Activated T-helper 2 cell treated with anti-CD3 and anti-CD28 coated beads, Interferon-gamma antibody, Interleukin-2, Interleukin-4, amounts not matched to agents 10 μg/mL and 5 μg/mL and 100 μg/mL, durations not matched to agents 14 hours and 24 hours and 36 hours (primary cell): Measurements from ENCODE around the gene LYZL1. TPM values are rescaled to one million over a fixed set of nuclear protein-coding genes. Genes with fewer than 3 reads are reported as not detected.
"Not testable (repeated sequence)": the region's sequence is repeated elsewhere in the genome, so short reads cannot be mapped to it uniquely, and the experiment has no call there.

Experiments used
- DNase-seq: peaks from one replicate; pipeline ENCODE4 v3.0.0; 2021; ENCODE audit warnings: low spot score
- H3K27ac Mint-ChIP-seq: one replicate; pipeline ENCODE4 v1.8.0; 2021; ENCODE audit warnings: mixed read lengths
- H3K27me3 Mint-ChIP-seq: one replicate; pipeline ENCODE4 v1.8.0; 2021; ENCODE audit warnings: low read depth, mixed read lengths
- H3K36me3 Mint-ChIP-seq: one replicate; pipeline ENCODE4 v1.8.0; 2021; ENCODE audit warnings: low read depth, mixed read lengths
- H3K4me1 Mint-ChIP-seq: one replicate; pipeline ENCODE4 v1.8.0; 2021; ENCODE audit warnings: low read depth, mixed read lengths
- H3K4me3 Mint-ChIP-seq: one replicate; pipeline ENCODE4 v1.8.0; 2021; ENCODE audit warnings: low read depth, mild to moderate bottlenecking, moderate library complexity, mixed read lengths
- H3K9me3 Mint-ChIP-seq: one replicate; pipeline ENCODE4 v1.8.0; 2021; ENCODE audit warnings: mixed read lengths
- intact Hi-C: fragments of 100-400 bp; cut with micrococcal nuclease; formaldehyde crosslinking; loops from one replicate; pipeline ENCODE4 v1.15.1; 2023
- total RNA-seq: library from RNA; stranded (reverse); gene quantifications from 2 replicates; pipeline ENCODE4 v1.2.3, GENCODE V29; 2022

LYZL1 gene
- total RNA-seq, 1 donor from 2014 or later, result not detected

DNA sequence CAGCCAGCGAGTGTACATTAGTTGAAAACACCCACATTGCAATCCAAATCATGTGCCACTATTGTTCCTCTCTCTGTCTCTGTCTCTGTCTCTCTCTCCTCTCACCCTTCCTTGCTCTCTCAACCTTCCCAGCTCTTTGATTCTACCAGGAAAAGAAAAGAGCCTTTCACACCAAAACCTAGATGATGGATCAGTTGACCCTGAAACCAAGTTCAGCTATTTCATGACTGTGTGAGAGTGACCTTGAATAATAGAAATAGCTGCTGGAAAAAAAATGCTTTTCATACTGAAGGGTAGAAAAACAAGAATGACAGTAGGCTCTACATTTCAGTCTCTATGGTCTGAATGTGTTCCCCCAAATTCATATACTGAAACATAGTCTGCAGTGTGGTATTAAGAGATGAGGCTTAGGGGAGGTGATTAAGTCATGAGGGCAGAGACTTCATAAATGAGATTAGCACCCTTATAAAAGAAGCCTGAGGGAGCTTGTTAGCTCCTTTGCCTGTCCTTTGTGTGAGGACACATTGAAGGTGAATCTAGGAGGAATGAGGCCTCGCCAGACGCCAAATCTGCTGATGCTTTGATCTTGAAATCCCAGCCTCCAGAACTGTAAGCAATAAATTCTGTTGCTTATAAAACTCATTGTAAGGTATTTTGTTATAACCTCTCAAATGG is 65.2 kb downstream of the LYZL1 start:
- intact Hi-C loops, result no loop called here
- no peak for DNase-seq
- no peaks in the 10 kb centered on the region for H3K4me1 Mint-ChIP-seq
- H3K27me3 Mint-ChIP-seq, result peaks cover 12% of the 10 kb centered on the region
- H3K27ac Mint-ChIP-seq, result no peak overlapping the region
- no peaks in the 10 kb centered on the region for H3K9me3 Mint-ChIP-seq
- no peak overlapping the region for H3K4me3 Mint-ChIP-seq
- no peaks in the 10 kb centered on the region for H3K36me3 Mint-ChIP-seq

DNA sequence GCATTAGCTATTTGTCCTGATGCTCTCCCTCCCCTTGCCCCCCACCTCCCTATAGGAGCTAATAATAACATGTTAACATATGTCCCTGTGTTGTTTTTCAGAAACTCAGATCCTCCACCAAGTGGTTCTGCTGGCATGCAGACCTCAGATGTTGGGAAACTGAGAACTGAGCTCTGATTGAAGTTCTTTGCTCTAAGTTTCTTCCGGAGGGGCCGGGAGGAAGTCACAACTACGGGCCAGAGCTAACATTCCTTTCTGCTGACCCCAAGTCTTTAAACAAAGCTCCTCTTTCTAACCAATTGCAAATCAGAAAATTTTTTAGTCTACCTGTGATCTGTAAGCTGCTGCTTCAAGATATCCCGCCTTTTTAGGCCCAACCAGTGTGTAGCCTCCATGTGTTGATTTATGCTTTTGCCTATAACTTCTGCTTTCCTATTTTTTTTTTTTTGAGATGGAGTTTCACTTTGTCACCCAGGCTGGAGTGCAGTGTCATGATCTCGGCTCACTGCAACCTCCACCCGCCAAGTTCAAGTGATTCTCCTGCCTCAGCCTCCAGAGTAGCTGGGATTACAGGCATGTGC is 66.6 kb downstream of the LYZL1 start:
- Mint-ChIP-seq H3K27ac (no peak overlapping the region), H3K4me3 (no peak overlapping the region), H3K4me1 (no peaks in the 10 kb centered on the region), H3K9me3 (no peaks in the 10 kb centered on the region), H3K36me3 (no peaks in the 10 kb centered on the region), H3K27me3 (peaks cover 6% of the 10 kb centered on the region)
- intact Hi-C loops, result no loop called here
- DNase-seq, result no peak

DNA sequence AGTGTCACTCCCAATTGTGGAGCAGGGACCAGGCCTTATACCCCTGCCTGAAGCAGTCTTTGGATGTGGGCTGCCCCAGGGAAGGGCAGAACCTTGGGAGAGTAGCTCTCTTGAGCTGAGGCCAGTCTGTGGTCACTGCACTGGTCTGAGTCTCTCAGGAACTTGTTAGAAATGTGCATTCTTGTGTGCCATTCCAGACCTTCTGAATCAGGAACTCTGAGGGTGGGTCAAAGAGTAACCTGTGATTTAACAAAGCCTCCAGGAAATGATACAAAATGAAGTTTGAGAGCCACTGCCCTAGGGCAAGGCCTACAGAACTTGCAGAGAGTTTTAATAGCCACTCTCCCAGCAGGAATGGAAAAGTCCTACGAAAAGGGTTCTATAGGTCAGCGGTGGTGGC is 68.1 kb downstream of the LYZL1 start:
- no peaks in the 10 kb centered on the region for H3K27me3 Mint-ChIP-seq
- H3K27ac Mint-ChIP-seq, result no peak overlapping the region
- no peak overlapping the region for H3K4me3 Mint-ChIP-seq
- no peaks in the 10 kb centered on the region for H3K4me1 Mint-ChIP-seq
- DNase-seq, result no peak
- no peaks in the 10 kb centered on the region for H3K9me3 Mint-ChIP-seq
- no peaks in the 10 kb centered on the region for H3K36me3 Mint-ChIP-seq
- intact Hi-C loops, result no loop called here

DNA sequence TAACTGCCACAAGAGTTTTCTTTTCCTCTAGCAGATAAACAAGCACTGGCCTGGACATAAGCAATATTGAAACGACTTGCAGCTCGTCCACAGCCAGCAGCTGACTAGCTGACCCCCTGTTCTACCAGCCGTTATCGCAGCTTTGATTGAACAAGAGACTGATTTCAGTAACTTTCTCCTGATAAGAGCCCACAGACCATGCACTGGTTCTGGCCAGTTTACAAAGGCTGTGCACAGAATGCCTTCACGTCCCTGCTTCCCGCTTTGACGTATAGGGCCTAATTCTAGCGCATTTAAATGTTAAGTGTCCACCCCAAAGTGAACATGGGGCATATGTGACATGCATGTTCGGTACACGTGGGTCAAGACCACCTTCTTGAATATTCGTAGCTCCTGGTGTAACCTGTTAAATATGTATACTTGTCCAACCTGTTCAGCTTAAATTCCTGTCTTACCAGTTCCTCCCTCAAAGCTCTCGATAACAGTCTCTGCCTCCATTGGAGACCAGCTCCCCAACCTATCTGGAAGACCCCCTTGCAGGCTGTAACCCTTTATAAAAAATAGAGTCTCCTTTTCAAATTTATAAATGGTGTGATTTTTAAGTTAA is 69.2 kb downstream of the LYZL1 start:
- intact Hi-C loops, result no loop called here
- Mint-ChIP-seq H3K27me3 (no peaks in the 10 kb centered on the region), H3K36me3 (no peaks in the 10 kb centered on the region), H3K4me1 (no peaks in the 10 kb centered on the region), H3K4me3 (no peak overlapping the region), H3K9me3 (no peaks in the 10 kb centered on the region), H3K27ac (no peak overlapping the region)
- DNase-seq, result no peak

DNA sequence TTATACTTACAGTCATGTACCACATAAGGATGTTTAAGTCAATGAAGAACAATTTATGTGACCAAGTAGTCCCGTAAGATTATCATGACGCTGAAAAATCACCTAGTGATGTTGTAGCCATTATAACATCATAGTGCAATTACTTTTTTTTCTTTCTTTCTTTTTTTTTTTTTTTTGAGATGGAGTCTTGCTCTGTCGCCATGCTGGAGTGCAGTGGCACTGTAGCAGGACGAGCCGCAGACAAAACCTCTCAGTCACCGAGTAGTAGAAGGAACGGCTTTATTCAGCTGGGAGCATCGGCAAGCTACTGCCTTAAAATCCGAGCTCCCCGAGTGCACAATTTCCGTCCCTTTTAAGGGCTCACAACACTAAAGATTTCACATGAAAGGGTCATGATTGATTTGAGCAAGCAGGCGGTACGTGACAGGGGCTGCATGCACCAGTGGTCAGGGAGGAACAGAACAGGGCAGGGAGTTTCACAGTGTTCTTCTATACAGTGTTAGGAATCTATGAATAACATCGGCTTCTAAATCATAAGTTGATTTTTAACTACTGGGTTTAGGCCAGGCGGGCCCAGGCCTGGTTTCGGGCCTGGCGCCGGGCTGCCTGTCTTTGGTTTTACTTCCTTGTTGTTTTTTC is 71.5 kb downstream of the LYZL1 start:
- H3K4me1 Mint-ChIP-seq, intact Hi-C loops, H3K9me3 Mint-ChIP-seq, DNase-seq, H3K4me3 Mint-ChIP-seq, H3K27ac Mint-ChIP-seq, H3K36me3 Mint-ChIP-seq, H3K27me3 Mint-ChIP-seq: not testable (repeated sequence)
